HG02938 (cell line): ENCODE results near the gene FNIP2.
A peak's percentile ranks its signal among the peaks of the same experiment; 100 is the strongest.
"Not testable (repeated sequence)": the region's sequence is repeated elsewhere in the genome, so short reads cannot be mapped to it uniquely, and the experiment has no call there.

ENCODE experiments used
- ATAC-seq: cut with Tn5 transposase; IDR thresholded peaks from one replicate; pipeline ENCODE4 v1.9.1; 2021; ENCODE audit warnings: mild to moderate bottlenecking, moderate library complexity; ENCODE audit not compliant: unreplicated experiment

FNIP2 gene

DNA sequence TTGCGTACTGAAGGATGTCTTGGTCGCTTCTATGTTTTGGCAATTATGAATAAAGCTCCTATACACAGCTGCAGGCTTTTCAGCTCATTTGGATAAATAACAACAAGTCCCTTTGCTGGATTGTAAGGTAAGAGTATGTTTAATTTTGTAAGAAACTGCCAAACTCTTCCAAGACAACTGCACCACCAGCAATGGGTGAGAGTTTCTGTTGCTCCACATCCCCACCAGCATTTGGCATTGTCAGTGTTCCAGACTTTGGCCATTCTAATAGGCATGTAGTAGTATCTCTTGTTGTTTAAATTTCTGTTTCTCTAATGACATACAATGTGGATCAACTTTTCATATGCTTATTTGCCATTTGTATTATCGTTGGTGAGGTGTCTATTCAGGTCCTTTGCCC lies 44.3 kb downstream of the FNIP2 start:
- no peak for ATAC-seq

DNA sequence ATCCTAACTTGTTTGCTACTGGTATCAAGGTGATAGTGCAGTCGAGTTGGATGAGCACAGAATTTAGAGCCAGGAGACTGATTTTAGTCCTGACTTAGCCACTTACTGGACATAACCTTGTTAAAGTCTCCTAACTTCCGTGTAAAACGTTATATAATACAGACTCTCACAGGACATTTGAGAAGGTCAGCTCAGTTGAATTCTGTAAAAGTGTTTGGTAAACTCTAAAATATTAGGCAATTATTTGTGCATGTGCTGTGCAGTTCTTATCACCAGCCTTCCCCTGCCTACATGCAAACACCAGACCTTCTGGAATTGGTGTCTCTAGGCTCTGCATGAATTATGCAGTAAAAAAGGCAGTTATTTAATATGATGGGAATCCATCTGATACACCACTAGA lies 45.4 kb downstream of the FNIP2 start:
- ATAC-seq = no peak

DNA sequence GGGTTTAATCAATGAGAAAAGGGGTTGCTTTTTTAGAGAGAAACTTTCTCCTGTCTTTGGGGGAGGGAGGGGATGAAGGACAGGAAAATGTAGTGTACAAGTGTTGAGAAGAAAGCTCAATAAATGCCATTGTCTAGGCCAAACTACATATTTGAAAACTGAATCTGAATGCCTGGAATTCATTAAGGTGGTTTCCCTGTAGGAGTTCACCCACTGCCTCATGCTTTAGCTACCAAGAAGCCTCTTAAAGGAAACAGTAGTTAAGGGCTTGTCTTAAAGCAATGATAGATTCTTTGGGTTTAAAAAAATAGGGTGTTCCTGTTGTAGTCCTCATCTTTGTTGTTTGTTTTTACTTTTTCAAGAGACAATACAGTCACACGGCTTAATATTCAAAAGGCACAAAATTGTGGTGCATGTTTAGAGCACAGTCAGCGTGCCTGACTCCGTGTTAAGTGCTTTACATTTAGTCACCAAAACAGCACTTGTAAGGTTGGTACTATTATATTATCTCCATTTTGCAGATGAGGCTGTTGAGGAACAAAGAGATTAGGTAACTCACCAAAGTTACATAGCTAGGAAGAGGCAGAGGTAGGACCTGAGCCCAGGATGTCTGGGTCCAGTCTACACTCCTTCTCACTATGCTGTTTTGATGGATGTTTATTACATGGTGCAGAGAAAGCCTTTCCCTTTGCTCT lies 46.0 kb downstream of the FNIP2 start:
- ATAC-seq = no peak

DNA sequence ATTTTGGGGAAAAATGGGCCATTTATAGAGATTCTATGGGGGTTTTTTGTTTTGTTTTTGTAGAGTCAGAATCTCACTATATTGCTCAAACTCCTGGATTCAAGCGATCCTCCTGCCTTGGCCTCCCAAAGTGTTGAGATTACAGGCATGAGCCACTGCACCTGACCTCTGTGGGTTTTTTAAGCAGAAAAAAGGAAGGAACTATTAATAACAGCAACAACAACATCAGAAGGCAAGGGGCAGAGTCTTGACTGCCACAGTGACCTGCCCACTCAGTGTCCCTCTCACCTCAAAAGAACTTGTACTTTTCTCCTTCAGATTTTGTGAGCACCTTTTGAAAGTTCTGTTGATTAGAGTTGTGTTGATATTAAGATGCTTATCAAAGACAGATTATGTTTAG lies 48.1 kb downstream of the FNIP2 start:
- ATAC-seq = no peak

DNA sequence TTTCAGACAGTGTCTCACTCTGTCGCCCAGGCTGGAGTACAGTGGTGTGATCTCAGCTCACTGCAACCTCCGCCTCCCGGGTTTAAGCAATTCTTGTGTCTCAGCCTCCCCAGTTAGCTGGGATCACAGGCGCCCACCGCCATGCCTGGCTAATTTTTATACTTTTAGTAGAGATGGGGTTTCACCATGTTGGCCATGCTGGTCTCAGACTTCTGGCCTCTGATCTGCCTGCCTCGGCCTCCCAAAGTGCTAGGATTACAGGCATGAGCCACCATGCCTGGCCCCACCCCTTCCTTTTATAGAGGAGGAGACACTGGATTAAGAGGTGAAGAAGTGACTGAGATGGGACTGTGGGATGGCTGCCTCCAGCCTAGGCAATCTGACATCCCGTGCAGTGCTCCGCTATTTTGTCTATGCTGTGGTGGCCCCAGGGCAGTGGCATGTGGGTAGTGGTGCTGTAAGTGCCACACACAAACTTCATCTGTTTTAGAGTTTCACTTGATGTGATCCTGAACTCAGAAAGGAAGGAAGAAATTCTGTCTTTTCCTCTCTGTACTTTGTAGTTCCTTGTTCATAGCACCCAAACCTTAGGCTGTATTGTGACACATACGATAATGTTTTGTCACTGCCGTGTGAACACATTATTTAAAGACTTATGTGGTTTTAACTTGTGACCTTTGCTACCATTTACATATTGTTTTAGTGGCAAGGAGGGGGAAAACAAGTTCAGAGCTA lies 48.9 kb downstream of the FNIP2 start:
- peak; percentile 77 for ATAC-seq

DNA sequence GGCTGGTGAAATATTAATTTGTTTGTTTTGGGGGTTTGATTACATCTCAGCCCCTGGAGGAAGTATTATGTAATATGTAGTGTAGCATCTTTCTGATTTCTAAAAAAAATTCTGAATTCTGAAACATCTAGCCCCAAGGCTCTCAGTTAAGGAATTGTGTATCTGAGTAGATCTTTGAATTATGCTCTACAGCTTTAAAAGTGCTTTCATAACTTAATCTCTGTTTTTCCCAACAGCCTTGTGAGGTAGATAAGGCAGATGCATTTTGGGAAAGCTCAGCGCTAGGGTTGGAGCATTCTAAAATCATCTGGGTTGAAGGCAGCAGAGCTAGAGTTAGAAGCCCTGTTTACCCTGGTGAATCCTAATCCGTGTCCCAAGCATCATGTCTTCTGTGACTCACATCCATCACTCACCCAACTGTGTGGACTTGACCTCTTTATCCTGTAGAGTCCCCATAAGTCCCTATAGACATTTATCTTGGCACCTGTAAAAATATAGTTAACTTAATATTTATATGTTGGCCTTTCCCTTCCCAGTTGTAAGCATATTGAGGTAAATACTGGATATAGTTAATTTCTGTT lies 49.8 kb downstream of the FNIP2 start:
- ATAC-seq = no peak

DNA sequence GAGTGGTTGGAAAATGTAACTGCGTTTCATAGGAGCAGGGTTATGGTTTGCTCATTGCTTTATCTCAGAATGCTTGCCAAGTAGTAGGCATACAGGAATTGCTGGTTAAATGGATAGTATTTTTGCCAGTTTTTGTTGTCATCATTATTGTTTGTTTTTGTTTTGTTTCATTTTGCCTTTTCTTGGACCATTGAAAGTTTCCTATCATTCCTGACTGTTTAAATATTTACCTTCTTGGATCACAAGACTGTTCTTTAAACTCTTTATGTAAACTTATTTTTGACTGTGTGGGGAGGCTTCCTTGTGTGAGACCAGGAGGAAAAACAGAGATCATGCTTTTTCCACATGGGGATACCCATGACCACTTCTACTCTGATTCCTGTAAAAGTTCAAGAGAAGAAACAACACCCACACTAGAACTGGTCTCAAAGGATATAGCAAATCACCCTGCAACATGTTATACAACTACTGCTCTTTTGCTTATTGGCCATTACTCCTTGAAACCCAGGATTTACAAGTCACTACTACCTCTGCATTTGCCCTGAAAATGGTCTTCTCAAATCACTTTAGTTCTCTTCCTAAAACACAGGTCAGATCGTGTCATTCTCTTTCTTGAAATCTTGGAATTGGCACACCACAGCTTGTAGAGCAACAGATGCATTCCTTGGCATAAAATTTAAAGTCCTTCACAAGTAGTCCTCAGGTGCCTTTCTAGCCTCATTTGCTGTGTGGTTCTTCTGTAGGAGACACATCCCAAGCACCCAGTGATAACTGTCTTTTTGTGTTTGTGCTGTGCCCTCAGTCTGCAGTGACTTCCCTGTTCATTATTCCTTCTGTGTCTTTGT lies 51.3 kb downstream of the FNIP2 start:
- ATAC-seq = no peak

DNA sequence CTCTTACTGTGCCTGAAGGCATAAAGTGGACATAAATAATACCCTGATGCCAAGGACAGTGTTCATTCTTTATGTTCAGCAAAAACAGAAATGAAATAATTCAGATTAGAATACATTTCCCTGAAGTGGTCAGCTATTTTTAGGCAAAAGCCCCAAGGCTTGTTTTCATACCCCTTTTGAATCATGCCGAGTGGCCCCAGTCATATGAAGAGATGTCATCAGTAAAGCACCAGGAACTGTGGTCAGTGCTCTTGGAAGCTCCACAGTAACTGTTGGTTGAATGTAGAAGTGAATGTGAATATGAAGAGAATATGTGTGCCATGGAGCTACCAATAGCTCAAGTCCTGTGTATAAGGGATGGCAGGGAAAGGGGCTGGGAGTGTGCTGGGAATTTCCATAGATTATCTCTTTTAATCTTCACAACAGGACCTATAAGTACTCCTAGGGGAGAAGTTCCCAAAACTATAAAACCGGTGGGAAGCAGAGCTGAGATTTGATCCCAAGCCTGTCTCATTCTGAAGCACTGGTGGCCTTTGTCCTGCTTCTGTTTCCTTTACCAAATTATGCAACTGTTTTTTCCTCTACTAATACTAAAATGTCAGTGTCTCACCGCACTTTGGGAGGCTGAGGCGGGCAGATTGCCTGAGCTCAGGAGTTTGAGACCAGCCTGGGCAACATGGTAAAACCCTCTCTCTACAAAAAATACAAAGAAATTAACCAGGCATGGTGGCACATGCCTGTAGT lies 52.6 kb downstream of the FNIP2 start:
- ATAC-seq = peak; percentile 38

DNA sequence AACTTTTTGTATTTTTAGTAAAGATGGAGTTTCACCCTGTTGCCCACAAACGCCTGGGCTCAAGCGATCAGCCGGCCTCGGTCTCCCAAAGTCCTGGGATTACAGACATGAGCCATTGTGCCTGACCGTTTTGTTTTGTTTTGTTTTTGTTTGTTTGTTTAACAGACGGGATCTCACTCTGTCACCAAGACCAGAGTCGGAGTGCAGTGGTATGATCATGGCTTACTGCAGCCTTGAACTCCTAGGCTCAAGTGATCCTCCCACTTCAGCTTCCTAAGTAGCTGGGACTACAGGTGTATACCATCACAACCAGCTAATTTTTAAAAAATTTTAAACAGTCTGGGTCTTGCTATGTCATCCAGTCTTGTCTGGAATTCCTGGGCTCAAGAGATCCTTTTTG lies 53.5 kb downstream of the FNIP2 start:
- no peak for ATAC-seq

DNA sequence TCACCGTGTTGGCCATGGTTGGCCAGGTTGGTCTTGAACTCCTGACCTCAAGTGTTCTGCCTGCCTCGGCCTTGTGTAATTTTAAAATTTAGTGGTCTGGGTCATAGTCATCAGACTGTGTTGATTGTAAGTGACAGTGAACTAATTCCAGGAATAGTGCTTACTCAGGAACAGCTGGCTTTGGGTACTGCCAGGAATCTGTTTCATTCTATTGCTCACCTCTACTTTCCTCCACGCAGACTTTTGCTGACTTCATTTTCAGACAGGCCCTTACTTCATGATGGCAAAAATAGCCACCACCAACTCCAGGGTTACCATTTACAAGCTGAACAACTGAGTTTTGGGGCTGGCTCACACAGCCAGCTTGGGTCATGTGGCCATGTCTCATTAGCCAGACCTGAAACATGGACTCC lies 54.6 kb downstream of the FNIP2 start:
- ATAC-seq = no peak

DNA sequence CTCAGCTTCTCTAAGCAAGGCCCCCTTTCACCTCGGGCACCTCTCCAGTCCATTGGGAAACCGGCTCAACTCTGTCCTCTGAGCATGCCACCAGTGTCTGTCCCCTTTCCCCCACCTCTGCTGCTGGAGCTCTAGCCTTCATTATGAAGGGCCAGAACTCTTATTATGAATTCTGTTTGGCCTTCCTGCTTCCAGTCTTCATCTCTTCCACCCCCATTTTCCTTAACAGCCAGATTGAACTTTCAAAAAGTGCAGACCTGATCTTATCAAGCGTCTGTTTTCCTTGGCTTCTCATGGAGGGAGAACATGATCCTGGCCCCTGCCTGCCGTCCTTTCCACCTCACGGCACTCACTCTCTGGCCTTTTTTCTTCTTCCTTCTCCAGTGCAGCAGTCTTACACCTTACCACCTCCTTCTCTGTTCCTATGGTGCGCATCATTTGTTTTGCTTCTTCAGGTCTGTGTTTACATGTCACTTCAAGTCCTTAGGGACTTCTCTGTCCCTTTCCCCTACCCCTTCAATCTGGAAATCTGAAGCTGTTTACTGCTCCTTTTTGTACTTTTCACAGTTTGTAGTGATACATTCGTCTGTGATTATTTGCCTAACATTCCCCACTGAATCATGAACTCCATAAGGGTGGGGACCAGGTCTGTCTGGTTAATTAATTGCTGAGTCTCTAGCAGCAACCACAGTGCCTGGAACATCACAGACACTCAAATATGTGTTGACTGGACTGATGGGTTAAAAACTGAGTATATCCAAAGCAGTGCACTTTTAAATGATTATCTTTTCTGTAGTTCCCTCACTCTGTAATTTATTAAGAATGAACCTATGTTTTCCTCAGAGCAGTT lies 55.8 kb downstream of the FNIP2 start:
- no peak for ATAC-seq

DNA sequence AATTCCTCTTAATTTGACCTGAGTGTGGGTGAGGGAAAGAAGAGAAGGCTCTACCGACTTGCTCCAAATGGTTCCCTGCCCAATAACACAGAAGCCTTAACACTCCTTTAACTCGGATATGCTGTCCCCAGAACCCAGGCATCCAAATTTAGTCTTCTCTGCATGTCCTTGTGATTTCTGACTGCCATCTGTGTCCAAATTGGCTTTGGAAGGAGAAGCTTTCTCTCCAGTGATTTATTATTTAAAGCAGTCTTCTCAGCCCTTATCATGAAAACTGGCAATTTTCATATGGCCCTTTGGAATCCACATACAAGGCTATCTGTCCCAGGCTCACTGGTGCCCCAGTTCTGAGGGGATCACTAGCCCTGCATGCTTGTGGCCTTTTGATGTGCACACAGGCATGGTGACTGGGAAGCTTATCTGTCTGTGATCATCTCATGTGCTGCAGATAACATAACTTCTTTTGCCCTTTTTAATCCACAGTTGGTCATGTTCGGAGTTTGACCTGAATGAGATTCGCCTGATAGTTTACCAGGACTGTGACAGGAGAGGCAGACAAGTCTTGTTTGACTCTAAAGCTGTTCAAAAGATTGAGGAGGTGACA lies 56.7 kb downstream of the FNIP2 start:
- ATAC-seq = no peak

DNA sequence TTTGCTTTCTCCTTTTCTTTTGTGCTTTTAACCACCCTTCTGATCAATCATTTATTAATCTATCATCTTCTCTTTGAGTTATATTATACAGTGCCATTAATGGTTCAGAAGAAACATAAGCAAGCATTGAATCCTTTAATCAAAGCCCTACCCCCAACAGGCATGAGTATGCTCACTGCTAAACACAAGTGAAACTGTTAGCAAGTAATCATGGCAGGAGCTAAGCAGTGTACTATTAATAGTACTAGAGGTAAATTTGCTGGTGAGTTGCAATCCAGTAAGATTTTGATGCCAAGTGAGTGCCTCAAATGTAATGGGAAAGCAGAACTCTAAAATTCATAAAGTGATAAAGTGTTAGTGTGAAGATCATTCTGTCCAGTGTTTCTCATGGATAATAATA lies 57.2 kb downstream of the FNIP2 start:
- peak; percentile 71 for ATAC-seq

DNA sequence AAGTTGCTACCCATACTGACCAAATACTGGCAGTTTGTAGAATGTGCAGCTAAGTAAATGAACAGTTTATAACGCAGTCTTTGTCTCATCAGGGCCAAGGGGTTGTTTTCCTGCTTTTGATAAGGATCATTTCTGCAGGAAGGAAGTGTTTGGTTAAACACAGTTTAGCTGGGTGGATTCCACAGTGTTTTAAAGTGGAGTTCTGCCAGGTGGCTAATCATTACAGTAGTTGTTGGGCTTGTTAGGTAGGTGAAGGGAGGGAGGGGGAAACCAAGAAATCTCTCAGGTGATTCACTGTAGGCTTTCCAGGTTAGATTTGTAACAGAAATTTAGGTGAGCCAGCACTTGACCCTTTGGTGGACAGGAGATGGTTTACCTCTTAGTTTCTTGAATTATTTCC lies 58.1 kb downstream of the FNIP2 start:
- no peak for ATAC-seq

DNA sequence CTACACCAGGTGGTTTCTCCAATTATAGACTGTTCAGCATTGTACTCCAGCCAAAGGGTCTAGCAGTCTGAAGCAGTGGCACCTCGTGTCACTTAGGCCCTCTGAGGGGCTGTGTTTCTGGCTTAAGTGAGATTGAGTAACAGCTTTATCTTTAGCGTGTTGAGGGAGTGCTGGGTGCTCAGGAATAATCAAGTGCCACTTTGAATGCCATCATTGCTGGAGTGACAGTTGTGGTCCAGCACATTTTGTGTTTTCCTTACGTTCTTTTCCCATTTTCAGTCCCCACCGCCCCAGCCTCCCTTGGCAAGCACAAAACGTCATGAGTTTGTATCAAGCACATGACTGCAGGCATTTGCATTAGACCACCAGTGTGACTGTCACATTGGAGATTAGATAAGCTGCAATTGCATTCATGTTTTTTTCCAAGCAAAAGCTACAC lies 58.7 kb downstream of the FNIP2 start:
- no peak for ATAC-seq

DNA sequence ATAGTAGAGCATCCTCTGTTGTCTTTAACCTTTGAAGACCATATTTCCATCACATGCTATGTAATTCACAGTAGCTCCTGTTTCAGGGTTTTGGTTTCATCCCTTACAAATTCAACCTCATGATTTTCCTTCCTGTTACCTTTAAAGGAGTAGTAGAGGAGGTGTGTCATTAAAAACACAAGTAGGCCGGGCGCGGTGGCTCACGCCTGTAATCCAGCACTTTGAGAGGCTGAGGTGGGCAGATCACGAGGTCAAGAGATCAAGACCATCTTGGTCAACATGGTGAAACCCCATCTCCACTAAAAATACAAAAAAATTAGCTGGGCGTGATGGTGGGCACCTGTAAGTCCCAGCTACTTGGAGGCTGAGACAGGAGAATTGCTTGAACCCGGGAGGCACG lies 59.3 kb downstream of the FNIP2 start:
- not testable (repeated sequence) for ATAC-seq

DNA sequence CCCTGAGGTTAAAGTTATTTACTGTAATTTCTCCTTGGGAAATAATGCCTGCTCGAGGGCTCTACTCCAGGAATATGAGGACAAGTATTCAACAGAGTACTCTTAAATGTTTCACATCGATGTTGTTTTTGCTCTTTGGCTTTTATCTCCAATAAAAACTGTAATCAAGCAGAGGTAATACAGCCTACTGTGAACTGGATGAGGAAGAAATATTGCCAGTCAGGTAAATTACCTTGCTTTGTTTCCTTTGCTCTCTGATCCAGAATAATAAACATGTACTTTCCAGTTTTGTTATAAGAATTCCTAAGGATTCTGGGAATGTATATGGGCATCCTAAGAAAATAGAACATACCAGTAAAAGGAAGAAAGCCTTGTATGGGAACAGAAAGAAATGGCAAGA lies 60.4 kb downstream of the FNIP2 start:
- no peak for ATAC-seq

DNA sequence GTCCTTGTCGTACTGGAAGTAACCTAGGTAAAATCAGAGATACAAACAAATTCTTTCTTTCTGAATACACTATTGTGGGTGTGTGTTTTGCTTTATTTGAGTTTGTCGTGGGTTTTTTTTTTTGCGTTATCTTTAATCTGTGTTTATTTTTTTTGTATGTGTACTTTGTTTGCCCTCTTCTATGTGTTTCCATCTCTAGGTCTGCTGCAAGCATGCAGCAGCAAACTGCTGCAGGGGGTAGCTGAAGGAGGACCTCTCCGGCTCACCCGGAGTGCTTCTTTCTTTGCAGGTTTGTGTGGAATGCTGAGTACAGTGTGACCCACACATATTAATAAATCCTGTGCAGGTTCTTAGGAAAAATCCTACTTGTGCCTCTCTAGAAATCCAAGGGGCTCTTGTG lies 64.8 kb downstream of the FNIP2 start:
- no peak for ATAC-seq

DNA sequence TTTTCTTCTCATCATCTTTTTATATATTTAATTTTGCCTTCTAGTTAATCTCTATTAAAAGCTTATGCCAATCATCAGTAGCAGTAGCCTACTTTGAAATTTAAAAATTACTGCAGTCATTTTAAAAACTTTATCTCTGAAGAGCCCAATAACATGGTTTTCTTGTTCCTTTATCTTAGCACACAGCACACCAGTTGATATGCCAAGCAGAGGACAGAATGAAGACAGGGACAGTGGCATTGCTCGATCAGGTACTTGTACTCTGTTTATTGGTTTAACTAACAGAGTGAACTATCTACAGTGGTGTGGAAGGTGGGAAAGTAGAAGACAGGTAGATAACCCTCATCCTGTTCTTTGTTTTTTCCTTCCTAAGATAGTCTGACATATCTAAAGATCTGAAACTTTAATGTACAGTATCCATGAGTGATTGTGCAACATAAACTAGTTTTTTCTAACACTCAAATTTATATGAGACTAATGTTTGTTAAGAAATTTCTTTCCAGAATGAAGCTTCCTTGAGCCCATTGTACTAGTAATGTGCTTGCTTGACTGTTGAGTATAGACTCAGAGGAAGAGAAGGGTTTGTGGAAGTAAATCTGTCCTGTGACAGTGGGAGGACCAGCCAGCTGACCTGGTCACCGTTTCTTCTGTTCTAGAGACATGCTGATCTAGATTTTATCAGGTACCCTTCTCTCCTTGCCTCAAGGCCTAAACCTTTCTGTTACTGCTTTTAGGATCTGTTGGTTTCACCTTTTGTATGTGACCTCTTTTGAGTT lies 66.6 kb downstream of the FNIP2 start:
- ATAC-seq = no peak
